Thoracic aorta (tissue), 2 donors: ENCODE measurements around the gene CDH23. TPM values are rescaled to one million over a fixed set of nuclear protein-coding genes. Genes with fewer than 3 reads are reported as not detected.

Source experiments
- ATAC-seq: fragments of 150-250 bp; one replicate; pipeline ENCODE4 v1.8.0; 2017; ENCODE audit warnings: low read depth; ENCODE audit not compliant: insufficient number of reproducible peaks, low FRiP score
- DNase-seq: peaks from one replicate; pipeline ENCODE4 v3.0.0-alpha.2; 2020; ENCODE audit warnings: low spot score
- H3K27ac ChIP-seq, 2 donors: fragments of 200-600 bp; sonication (generic); 1 replicate in 1 of 2; 2 replicates in 1 of 2; pipeline ENCODE4 v1.5.1; 2016; ENCODE audit warnings: mild to moderate bottlenecking in 2 of 2, moderate library complexity in 2 of 2
- H3K27me3 ChIP-seq: fragments of 200-600 bp; sonication (generic); replicated peaks from 2 replicates; pipeline ENCODE4 v1.6.0; 2016; ENCODE audit warnings: mild to moderate bottlenecking; ENCODE audit not compliant: insufficient read depth
- H3K36me3 ChIP-seq: fragments of 200-600 bp; sonication (generic); one replicate; pipeline ENCODE4 v1.5.1; 2016
- H3K4me1 ChIP-seq, 2 donors: fragments of 200-600 bp; sonication (generic); 1 replicate in 1 of 2; 2 replicates in 1 of 2; pipeline versions ENCODE4 v1.5.1 to v1.6.0; 2016; ENCODE audit warnings: low read depth in 2 of 2, mild to moderate bottlenecking in 1 of 2; ENCODE audit not compliant: control insufficient read depth in 1 of 2
- H3K4me3 ChIP-seq: fragments of 200-600 bp; sonication (generic); 2 replicates; pipeline ENCODE4 v1.5.1; 2016; ENCODE audit warnings: mild to moderate bottlenecking
- H3K9me3 ChIP-seq: fragments of 200-600 bp; sonication (generic); 2 replicates; pipeline ENCODE4 v1.5.1; 2016
- CTCF ChIP-seq: fragments of 200-600 bp; sonication (generic); IDR thresholded peaks from one replicate; pipeline ENCODE4 v1.5.1; 2019; ENCODE audit warnings: antibody characterized with exemption
- total RNA-seq, 2 donors: library from RNA; depleted of rRNA; stranded (reverse); fragments of >200 nt; gene quantifications; one replicate each; pipeline versions ENCODE4 v1.1.0 to v1.2.3, GENCODE V29; 2016

CDH23 gene
- total RNA-seq, 2 donors from 2014 or later: 10.6 to 10.8 TPM

- no peak for TF ChIP-seq CTCF
- no peaks in the 10 kb centered on the region for H3K9me3 ChIP-seq
- DNase-seq (no peak), ATAC-seq (no peak)
- no peak overlapping the region for H3K4me3 ChIP-seq
- no peaks in the 10 kb centered on the region for H3K27me3 ChIP-seq
- H3K36me3 ChIP-seq: peaks cover 8% of the 10 kb centered on the region
- H3K27ac ChIP-seq: no peak overlapping the region
- no peaks in the 10 kb centered on the region for H3K4me1 ChIP-seq
These were observed 44.9 kb upstream of the CDH23 start for GRCh38 chr10:71351628-71352319.

GRCh38 chr10:71353639-71354038 is 43.1 kb upstream of the CDH23 start:
- no peak overlapping the region for H3K4me3 ChIP-seq
- no peaks in the 10 kb centered on the region for H3K27me3 ChIP-seq
- no peak for DNase-seq
- no peak for ATAC-seq
- no peak for TF ChIP-seq CTCF
- no peak overlapping the region for H3K27ac ChIP-seq
- no peaks in the 10 kb centered on the region for H3K4me1 ChIP-seq
- H3K36me3 ChIP-seq: peaks cover 12% of the 10 kb centered on the region
- H3K9me3 ChIP-seq: no peaks in the 10 kb centered on the region

- Histone ChIP-seq H3K4me3 (no peak overlapping the region), H3K27me3 (no peaks in the 10 kb centered on the region), H3K9me3 (no peaks in the 10 kb centered on the region), H3K27ac (no peak overlapping the region), H3K36me3 (peaks cover 12% of the 10 kb centered on the region), H3K4me1 (no peaks in the 10 kb centered on the region)
- ATAC-seq (no peak), DNase-seq (no peak)
- no peak for TF ChIP-seq CTCF
These were observed 41.9 kb upstream of the CDH23 start for GRCh38 chr10:71354776-71355175.

GRCh38 chr10:71355886-71356285 is 40.8 kb upstream of the CDH23 start:
- ATAC-seq (no peak), DNase-seq (no peak)
- TF ChIP-seq CTCF: no peak
- Histone ChIP-seq H3K9me3 (no peaks in the 10 kb centered on the region), H3K36me3 (peaks cover 12% of the 10 kb centered on the region), H3K4me3 (no peak overlapping the region), H3K27me3 (no peaks in the 10 kb centered on the region), H3K27ac (no peak overlapping the region), H3K4me1 (no peaks in the 10 kb centered on the region)

- Histone ChIP-seq H3K27ac (no peak overlapping the region), H3K4me3 (no peak overlapping the region), H3K9me3 (no peaks in the 10 kb centered on the region), H3K27me3 (no peaks in the 10 kb centered on the region), H3K4me1 (no peaks in the 10 kb centered on the region), H3K36me3 (peaks cover 18% of the 10 kb centered on the region)
- no peak for ATAC-seq
- no peak for TF ChIP-seq CTCF
- no peak for DNase-seq
These were observed 38.9 kb upstream of the CDH23 start for GRCh38 chr10:71357792-71358265.
